CD4-positive, alpha-beta T cell treated with Interferon gamma for 1 hour (primary cell): ENCODE results near the gene MTMR6.

Experiments
- DNase-seq: peaks from one replicate; pipeline ENCODE4 v3.0.0-alpha.2; 2020

MTMR6 gene

GRCh38 chr13:25276748-25277147 lies 10.5 kb downstream of the MTMR6 start:
- DNase-seq: no peak

- no peak for DNase-seq
These were observed 18.7 kb downstream of the MTMR6 start for GRCh38 chr13:25268561-25268960.

GRCh38 chr13:25267715-25268114 lies 19.6 kb downstream of the MTMR6 start:
- DNase-seq: no peak

- no peak for DNase-seq
These were observed 20.6 kb downstream of the MTMR6 start for GRCh38 chr13:25266706-25267105.

- no peak for DNase-seq
These were observed 25.0 kb downstream of the MTMR6 start for GRCh38 chr13:25262261-25262660.

- no peak for DNase-seq
These were observed 33.6 kb downstream of the MTMR6 start for GRCh38 chr13:25253702-25254101.

- DNase-seq: no peak
These were observed 34.5 kb downstream of the MTMR6 start for GRCh38 chr13:25252752-25253151.

- DNase-seq: no peak
These were observed 35.1 kb downstream of the MTMR6 start for GRCh38 chr13:25252225-25252624.

- no peak for DNase-seq
These were observed 38.2 kb downstream of the MTMR6 start for GRCh38 chr13:25249001-25249543.

GRCh38 chr13:25248071-25248470 lies 39.2 kb downstream of the MTMR6 start:
- DNase-seq: no peak

GRCh38 chr13:25247360-25247759 lies 39.9 kb downstream of the MTMR6 start:
- no peak for DNase-seq

- DNase-seq: no peak
These were observed 43.2 kb downstream of the MTMR6 start for GRCh38 chr13:25244123-25244522.

- no peak for DNase-seq
These were observed 44.3 kb downstream of the MTMR6 start for GRCh38 chr13:25242956-25243355.

GRCh38 chr13:25241007-25241406 lies 46.3 kb downstream of the MTMR6 start:
- no peak for DNase-seq

- DNase-seq: no peak
These were observed 50.2 kb downstream of the MTMR6 start for GRCh38 chr13:25237083-25237482.

GRCh38 chr13:25233861-25234260 lies 53.4 kb downstream of the MTMR6 start:
- no peak for DNase-seq

GRCh38 chr13:25232937-25233515 lies 54.3 kb downstream of the MTMR6 start:
- DNase-seq: no peak

GRCh38 chr13:25231517-25231916 lies 55.8 kb downstream of the MTMR6 start:
- DNase-seq: no peak

GRCh38 chr13:25227690-25228089 lies 59.6 kb downstream of the MTMR6 start:
- DNase-seq: no peak

GRCh38 chr13:25225970-25226369 lies 61.3 kb downstream of the MTMR6 start:
- DNase-seq: no peak

- no peak for DNase-seq
These were observed 63.1 kb downstream of the MTMR6 start for GRCh38 chr13:25224151-25224550.

- no peak for DNase-seq
These were observed 64.5 kb downstream of the MTMR6 start for GRCh38 chr13:25222740-25223139.

GRCh38 chr13:25218019-25218418 lies 69.3 kb downstream of the MTMR6 start:
- DNase-seq: no peak

GRCh38 chr13:25217023-25217885 lies 70.0 kb downstream of the MTMR6 start:
- DNase-seq: no peak

GRCh38 chr13:25215253-25215575 lies 72.1 kb downstream of the MTMR6 start:
- DNase-seq: no peak
